ENCODE data around the gene PDS5A. TPM values are rescaled to one million over a fixed set of nuclear protein-coding genes. Genes with fewer than 3 reads are reported as not detected.

Gene PDS5A
- total and polyA plus RNA-seq, 12 donors: 12.6 to 36.2 (median 30.9) TPM

DNA sequence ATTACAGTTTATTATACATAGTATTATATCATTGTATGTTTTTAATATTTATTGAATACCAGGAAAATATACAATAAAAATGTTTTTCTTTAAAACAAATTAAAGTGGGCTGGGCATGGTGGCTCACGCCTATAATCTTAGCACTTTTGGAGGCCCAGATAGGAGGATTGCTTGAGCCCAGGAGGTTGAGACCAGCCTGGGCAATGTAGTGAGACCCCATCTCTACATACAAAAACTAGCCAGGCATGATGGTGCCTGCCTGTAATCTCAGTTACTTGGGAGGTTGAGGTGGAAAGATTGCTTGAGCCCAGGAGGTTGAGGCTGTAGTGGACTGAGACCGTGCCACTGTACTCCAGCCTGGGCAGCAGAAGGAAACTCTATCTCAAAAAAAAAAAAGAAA, 38.3 kb upstream of the PDS5A start:
- Histone ChIP-seq H3K27me3 (no peaks in the 10 kb centered on the region), H3K9me3 (no peaks in the 10 kb centered on the region), H3K36me3 (no peaks in the 10 kb centered on the region), H3K4me1 (no peaks in the 10 kb centered on the region), H3K4me3 (no peak overlapping the region), H3K27ac (no peak overlapping the region)
- intact Hi-C loops (cut with DNase I): no loop called here
- 87 to 93% methylated on average over 2 of the region's 2 CpGs for WGBS, 2 donors
- TF ChIP-seq, protein P1, sequence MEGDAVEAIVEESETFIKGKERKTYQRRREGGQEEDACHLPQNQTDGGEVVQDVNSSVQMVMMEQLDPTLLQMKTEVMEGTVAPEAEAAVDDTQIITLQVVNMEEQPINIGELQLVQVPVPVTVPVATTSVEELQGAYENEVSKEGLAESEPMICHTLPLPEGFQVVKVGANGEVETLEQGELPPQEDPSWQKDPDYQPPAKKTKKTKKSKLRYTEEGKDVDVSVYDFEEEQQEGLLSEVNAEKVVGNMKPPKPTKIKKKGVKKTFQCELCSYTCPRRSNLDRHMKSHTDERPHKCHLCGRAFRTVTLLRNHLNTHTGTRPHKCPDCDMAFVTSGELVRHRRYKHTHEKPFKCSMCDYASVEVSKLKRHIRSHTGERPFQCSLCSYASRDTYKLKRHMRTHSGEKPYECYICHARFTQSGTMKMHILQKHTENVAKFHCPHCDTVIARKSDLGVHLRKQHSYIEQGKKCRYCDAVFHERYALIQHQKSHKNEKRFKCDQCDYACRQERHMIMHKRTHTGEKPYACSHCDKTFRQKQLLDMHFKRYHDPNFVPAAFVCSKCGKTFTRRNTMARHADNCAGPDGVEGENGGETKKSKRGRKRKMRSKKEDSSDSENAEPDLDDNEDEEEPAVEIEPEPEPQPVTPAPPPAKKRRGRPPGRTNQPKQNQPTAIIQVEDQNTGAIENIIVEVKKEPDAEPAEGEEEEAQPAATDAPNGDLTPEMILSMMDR (IDR thresholded peaks at IDR 0.05): no peak
- ATAC-seq (no peak), DNase-seq (no peak)

DNA sequence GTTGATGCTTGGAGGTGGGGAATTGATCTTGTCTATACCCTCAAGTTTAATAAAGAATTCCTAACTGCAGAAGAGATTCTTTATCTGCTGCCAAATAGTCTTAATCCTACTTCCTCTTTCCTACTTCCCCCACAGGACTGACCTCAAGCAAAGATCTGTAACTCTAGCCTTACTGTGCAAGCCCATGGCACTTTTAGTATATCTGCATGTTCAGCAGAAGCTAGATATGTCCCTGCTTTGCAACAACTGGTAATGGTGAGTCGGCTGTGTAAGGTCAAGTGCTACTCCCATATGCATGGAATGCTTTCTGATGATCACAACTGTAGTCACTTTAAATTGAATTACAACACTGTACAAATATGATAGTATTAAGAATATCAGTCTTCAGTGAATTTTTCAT, 26.3 kb upstream of the PDS5A start:
- intact Hi-C loops (cut with DNase I): no loop called here
- Histone ChIP-seq H3K4me3 (no peak overlapping the region), H3K27me3 (no peaks in the 10 kb centered on the region), H3K4me1 (peaks cover 0 to 3% (median 0%) of the 10 kb centered on the region in 9 donors), H3K9me3 (no peaks in the 10 kb centered on the region), H3K36me3 (no peaks in the 10 kb centered on the region), H3K27ac (no peak overlapping the region)
- 38 to 51% methylated on average over 1 of the region's 1 CpG for WGBS, 2 donors
- DNase-seq: peak in 1 of 2 donors; percentile 12
- TF ChIP-seq, protein P1 (IDR thresholded peaks at IDR 0.05): no peak
- ATAC-seq: peak in 3 of 8 donors; percentile 39 to 74 (median 58)

DNA sequence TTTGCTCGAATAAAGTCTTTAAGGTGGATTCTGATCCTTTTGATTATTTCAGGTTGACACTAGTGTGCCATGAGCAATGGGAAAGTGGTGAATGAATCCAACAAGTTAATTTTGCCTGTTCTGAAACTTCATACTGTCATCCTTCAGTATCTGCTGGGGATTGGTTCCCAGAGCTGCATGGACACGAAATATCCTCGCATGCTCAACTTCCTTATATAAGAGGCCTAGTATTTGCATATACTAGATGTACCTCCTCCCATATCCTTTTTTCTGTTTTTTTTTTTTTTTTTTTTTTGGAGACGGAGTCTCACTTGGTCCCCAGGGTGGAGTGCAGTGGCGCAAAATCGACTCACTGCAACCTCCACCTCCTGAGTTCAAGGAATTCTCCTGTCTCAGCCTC, 23.0 kb upstream of the PDS5A start:
- DNase-seq: no peak
- Histone ChIP-seq H3K4me3 (no peak overlapping the region), H3K27me3 (no peaks in the 10 kb centered on the region), H3K4me1 (peaks cover 0 to 3% (median 0%) of the 10 kb centered on the region in 9 donors), H3K36me3 (no peaks in the 10 kb centered on the region), H3K27ac (no peak overlapping the region), H3K9me3 (no peaks in the 10 kb centered on the region)
- ATAC-seq: no peak
- intact Hi-C loops (cut with DNase I): no loop called here
- WGBS, 2 donors: 72 to 89% methylated on average over 6 of the region's 6 CpGs
- TF ChIP-seq, protein P1 (IDR thresholded peaks at IDR 0.05): no peak

DNA sequence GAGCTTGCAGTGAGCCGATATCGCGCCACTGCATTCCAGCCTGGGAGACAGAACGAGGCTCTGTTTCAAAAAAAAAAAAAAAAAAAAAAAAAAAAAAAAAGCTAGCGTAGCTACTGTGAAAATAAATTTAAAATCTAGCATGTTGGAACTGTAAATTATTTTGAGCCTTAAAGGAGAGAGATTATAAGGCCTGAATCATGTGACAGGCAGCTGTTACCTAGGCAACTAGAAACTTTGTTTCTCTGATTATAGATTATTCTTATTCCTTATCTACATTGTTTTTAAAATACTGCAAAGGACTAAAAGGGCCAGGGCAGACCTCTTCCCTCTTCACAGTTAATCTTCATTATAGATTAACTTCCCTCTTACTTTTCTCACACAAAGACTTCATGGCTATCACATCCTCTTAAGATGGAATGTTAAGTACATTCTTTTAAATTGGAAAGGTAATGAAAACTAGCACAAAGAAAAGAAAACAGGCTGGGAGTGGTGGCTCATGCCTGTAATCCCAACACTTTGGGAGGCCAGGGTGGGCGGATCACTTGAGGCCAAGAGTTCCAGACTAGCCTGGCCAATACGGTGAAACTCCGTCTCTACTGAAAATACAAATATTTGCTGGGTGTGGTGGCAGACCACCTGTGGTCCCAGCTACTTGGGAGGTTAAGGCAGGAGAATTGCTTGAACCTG, 21.1 kb upstream of the PDS5A start:
- 84 to 89% methylated on average over 8 of the region's 8 CpGs for WGBS, 2 donors
- intact Hi-C loops (cut with DNase I): no loop called here
- DNase-seq (no peak), ATAC-seq (no peak)
- Histone ChIP-seq H3K4me1 (no peaks in the 10 kb centered on the region), H3K9me3 (no peaks in the 10 kb centered on the region), H3K27ac (no peak overlapping the region), H3K36me3 (no peaks in the 10 kb centered on the region), H3K4me3 (no peak overlapping the region), H3K27me3 (no peaks in the 10 kb centered on the region)
- TF ChIP-seq, protein P1 (IDR thresholded peaks at IDR 0.05): no peak
